GM08714 (cell line): ENCODE measurements around the gene B3GNT2.

Experiments
- H3K4me3 ChIP-seq: fragments of 200-500 bp; sonication (Bioruptor generic); 2 replicates; pipeline ENCODE4 v1.5.1; 2014; ENCODE audit warnings: mild to moderate bottlenecking, low read length, inconsistent platforms
- ZNF274 ChIP-seq: IDR thresholded peaks from 2 replicates; pipeline ENCODE4 v1.6.1; 2012; ENCODE audit warnings: mild to moderate bottlenecking, low read depth, low read length

B3GNT2 gene

DNA sequence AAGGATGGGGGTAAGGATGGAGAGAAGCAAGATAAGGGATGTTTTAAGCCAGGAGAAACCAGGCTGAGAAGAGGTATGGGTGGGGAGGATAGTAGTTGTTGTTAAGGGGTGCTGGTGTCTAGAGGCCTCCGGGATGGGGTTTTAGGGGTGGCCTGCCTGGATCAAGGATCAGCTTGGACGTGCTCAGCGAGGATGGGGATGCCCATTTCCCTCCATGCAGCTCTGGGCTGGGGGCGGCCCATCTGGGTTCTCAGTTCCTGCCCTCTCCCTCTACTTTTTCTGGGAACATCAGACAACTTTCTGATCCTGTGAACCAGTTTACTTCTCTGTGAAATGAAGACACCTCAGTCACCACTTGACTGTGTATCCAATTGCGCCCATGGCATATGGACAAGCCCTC is 10.1 kb downstream of the B3GNT2 start:
- no peak overlapping the region for H3K4me3 ChIP-seq
- TF ChIP-seq ZNF274, result no peak

DNA sequence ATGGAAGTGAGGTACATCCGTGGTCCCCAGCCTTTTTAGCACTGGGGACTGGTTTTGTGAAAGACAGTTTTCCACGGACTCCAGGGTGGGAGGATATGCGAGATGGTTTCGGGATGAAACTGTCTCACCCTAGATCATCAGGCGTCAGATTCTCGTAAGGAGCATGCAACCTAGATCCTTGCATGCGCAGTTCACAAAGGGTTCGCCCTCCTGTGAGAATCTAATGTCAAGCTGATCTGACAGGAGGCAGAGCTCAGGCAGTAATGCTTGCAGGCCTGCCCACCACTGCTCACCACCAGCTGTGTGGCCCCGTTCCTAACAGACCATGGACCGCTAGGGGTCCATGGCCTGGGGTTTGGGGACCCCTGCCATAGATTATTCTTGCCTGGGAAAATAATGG is 11.6 kb downstream of the B3GNT2 start:
- no peak for TF ChIP-seq ZNF274
- H3K4me3 ChIP-seq, result no peak overlapping the region

DNA sequence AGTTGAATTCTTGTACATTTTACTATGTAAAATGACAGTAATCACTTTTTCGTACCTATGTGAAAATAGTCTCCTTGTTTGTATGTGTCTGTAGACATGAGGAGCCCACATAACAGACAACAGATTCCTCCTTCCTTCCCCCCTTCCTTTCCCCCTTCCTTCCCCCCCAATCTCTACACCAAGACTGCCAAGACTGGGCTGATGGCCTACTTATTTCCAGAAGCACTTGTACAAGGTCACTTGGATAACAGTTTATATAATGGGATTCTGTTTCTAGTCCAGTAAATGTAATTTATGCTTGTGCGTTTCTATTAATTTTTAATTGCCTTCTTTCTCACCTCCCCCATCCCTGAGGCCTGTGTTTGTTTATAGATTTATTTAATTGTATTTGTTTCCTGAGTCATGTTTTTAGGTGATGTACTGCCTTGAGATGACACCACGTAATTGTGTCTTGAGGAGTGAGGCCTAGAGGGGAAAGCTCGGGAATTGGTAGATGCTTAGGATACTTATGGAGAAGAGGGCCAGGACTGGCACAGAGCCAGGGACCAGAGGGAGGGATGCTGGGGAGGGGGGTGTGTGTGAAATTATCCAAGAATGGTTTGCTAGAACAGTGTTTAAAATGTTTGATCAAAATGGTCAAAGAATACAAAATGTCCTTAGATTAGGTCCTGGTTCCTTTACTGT is 12.3 kb downstream of the B3GNT2 start:
- H3K4me3 ChIP-seq, result no peak overlapping the region
- no peak for TF ChIP-seq ZNF274

DNA sequence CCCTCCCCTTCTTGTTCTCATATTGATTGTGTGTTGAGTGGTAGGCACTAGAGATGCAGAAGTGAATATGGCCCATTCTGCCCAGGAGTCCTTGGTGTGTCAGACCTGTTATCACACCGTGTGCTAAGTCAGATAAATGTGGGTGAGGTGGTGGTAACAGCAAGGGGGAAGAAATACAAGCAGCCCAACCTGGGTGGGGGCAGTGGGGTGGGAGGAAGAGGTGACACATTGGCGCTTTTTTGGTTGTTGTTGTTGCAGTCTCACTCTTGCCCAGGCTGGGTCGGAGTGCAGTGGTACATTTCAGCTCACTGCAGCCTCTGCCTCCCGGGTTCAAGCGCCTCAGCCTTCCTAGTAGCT is 12.8 kb downstream of the B3GNT2 start:
- TF ChIP-seq ZNF274, result no peak
- H3K4me3 ChIP-seq, result no peak overlapping the region

DNA sequence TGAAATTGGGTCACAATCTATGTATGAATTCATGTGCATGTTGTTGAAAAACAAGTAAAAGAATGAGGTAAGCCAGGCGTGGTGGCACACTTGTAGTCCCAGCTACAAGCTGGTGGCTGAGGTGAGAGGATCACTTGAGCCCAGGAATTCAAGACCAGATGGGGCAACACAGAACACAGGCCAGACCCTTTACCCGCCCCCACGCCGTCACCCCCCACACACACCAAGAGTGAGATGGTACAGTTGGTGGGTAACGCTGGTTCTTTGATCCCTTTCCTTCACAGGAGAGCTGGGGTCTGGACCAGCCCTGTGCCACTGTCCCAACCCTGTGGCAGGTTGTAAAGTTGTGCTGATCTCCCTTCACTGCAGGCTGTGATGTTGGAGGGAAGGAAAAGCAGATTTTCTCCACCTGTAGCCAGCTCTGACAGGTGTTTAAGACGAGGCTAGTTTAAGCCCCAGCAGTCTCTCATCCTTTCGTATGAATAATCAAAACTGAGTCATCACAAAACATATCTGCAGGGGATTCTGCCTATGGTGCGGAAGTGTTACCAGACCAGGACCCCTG is 13.6 kb downstream of the B3GNT2 start:
- H3K4me3 ChIP-seq, result no peak overlapping the region
- TF ChIP-seq ZNF274, result no peak

DNA sequence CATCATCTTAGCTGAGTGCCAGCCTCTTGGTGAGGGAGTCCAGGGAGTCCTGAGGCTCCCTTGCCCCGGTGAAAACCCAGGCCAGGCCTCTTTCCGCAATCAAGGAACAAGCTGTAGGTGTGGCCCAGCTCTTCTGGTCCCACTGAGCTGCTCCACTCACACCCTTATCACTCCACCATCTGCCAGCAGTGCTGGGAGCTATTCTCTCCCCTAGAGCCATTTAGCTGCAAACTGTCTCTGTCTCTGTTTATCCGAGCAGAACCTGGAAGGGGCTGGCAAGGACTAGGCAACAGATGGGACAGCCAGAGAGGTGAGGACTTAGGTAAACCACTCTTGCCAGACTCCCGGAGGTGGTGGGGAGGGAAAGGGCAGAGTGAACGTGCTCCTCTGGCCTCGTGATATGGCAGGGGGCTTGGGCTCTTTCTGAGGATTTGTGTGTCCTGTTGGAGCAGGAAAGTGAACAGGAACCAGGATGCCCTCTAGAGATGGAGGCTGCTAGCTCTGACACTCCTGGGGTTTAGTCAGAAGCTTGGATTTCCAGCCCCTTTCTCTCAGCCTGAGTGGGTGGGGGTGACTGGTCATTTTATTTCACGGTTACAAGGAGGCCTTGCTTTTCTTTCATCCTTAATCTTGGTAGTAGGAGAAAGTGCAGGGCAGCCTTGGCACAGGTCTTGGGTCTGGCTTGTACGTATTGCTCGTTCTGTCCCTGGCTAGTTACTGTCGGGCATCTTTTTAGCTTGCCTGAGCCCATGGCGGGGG is 19.6 kb downstream of the B3GNT2 start:
- TF ChIP-seq ZNF274, result no peak
- no peak overlapping the region for H3K4me3 ChIP-seq

DNA sequence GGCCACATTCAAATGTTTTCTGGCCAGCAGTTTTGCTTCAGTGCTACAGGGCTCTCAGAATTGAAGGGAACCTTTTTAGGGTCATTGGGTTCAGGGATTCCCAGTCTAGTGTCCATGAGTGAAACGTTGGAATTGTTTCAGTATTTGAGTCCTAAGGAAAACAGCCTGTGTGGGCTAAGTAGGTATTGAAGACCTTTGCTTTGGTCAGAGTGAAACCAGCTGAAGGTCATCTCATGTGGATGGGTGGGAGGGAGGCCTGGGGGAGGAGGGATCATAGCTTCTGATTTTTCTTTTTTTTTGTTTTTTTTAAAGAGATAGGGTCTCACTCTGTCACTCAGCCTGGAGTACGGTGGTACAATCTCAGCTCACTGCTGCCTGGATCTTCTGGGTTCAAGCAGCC is 20.2 kb downstream of the B3GNT2 start:
- TF ChIP-seq ZNF274, result no peak
- no peak overlapping the region for H3K4me3 ChIP-seq

DNA sequence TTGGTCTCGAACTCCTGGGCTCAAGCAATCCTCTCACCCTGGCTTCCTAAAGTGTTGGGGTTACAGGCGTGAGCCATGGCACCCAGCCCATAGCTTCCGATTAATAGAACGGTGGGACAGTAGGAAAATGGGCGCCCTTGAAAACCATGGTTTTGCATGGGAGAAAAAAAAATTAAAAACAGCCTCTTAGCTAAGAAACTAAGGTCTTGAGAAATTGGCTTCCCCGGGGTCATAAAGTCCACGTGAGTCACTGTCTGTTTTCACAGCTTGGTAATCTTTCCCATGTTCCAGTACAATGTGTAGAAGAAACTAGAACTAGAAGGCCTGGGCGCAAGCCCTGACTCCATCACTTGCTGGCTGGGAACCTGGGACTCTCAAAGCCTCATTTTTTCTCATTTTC is 20.7 kb downstream of the B3GNT2 start:
- TF ChIP-seq ZNF274, result no peak
- H3K4me3 ChIP-seq, result no peak overlapping the region

DNA sequence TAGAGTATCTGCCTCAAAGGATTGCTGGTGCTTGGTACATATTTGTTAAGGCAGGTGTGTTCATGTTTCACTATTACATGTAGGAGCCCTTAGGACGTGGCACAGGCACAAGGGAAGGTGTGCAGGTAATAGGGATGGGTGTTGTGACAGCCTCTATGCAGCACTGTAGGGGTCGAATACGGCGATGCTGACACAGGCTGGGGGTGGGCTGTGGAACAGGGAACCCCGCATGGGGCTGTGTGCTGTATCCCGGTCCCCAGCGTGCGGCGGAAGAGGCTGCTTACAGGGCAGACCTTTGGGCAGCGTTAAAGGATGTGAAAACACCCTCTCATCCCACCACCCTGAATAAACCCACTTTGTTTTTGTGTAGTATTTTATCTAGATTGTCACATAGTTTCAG is 21.5 kb downstream of the B3GNT2 start:
- TF ChIP-seq ZNF274, result no peak
- H3K4me3 ChIP-seq, result no peak overlapping the region

DNA sequence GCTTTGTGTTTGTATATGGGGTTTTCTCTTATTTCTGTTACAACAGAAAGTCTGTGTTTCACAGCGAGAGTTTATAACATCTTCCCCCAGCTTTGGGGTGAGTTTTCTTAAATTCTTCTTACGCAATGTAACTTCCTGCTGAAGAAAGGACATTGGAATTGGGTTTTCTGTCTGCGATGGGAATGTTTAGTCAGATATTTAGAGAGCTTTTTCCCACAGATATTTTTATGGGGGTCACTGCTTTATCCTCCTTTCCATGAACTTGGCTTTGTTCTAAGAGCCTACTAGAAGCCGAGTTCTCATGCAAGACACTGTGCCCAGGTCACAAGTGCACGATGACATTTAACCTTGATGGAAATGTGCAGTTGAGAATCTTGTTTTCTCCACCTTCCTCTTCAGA is 22.1 kb downstream of the B3GNT2 start:
- TF ChIP-seq ZNF274, result no peak
- no peak overlapping the region for H3K4me3 ChIP-seq

DNA sequence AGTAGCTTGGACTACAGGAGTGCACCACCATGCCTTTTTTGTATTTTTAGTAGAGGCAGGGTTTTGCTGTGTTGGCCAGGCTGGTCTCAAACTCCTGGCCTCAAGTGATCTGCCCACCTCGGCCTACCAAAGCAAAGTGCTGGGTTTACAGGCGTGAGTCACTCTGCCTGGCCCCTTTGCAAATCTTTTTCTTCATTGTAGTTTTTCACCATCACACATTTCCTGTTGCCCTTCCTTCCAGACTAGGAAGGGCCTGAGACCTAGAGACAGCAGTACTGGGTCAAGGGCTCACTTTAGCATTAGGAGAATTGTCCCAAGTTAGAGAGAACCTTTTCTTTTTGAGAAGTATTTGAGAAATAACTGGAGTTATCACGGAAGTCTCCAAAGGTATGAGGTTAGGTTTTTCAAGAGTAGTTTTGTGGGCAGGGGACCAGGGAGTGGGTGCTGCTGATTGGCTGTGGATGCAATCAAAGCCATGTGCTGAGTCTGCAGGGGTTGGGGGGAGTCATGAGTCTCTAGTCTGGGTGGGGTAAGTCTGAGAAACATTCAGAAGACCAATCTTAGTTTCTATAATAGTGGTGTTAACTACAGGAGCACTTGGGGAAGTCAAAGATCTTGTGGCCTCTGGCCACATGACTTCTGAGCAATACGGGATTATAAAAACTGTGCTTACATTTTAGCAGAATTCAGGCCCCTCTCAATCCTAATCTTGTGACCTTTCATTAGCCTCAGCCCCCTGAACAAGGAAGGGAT is 23.7 kb downstream of the B3GNT2 start:
- H3K4me3 ChIP-seq, result no peak overlapping the region
- no peak for TF ChIP-seq ZNF274

DNA sequence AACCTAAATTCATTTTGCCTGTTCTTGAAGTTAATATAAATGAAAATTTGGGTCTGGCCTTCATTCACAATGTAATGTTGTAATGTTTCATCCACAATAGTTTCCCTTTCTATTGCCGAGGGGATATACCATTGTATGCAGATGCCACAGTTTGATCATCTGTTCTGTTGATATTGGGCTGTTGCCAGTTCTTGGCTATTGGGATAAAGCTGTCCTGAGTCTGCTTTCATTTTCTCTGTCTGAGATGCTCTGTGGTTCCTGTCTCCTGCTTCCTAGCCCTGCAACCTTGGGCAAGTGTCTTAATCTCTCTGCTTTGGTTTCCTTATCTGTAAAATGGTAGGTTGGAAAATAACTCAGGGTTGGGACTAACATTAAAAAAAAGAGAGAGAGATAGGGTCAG is 25.2 kb downstream of the B3GNT2 start:
- H3K4me3 ChIP-seq, result no peak overlapping the region
- TF ChIP-seq ZNF274, result no peak

DNA sequence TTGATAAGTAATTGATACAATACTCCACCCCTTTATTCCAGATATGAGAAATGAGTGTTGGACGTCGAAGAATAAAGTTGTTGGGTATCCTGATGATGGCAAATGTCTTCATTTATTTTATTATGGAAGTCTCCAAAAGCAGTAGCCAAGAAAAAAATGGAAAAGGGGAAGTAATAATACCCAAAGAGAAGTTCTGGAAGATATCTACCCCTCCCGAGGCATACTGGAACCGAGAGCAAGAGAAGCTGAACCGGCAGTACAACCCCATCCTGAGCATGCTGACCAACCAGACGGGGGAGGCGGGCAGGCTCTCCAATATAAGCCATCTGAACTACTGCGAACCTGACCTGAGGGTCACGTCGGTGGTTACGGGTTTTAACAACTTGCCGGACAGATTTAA is 26.3 kb downstream of the B3GNT2 start:
- H3K4me3 ChIP-seq, result no peak overlapping the region

DNA sequence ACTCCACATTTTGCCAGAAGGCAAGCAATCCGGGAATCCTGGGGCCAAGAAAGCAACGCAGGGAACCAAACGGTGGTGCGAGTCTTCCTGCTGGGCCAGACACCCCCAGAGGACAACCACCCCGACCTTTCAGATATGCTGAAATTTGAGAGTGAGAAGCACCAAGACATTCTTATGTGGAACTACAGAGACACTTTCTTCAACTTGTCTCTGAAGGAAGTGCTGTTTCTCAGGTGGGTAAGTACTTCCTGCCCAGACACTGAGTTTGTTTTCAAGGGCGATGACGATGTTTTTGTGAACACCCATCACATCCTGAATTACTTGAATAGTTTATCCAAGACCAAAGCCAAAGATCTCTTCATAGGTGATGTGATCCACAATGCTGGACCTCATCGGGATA is 26.8 kb downstream of the B3GNT2 start:
- no peak overlapping the region for H3K4me3 ChIP-seq
- TF ChIP-seq ZNF274, result no peak

More for the DNA sequence above, 26.3 kb downstream of the B3GNT2 start:
- TF ChIP-seq ZNF274, result no peak

DNA sequence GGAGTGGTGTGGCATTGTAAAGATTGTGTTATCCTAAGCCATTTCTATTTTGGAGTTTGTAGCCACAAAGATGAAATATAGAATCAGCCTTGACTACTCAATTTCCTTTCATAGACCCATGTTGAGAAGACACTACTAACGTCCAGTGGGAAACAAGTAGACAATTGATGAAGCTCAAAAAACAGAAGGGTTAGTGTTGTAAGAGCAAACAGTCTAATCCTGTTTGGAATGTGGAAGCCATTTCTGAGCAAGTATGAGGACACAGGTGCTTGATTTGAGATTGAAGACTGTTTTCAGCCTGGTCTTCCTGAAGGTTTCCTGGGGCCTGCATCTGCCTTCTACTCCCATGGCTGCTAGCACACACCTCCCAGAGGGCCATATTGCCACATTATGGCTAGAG is 29.1 kb downstream of the B3GNT2 start:
- TF ChIP-seq ZNF274, result no peak
- H3K4me3 ChIP-seq, result no peak overlapping the region
